IPS DF 4.7 (cell line): ENCODE data around the gene B4GALNT1.

ENCODE experiments used
- DNase-seq: peaks from one replicate; pipeline ENCODE4 v3.0.0-alpha.2; 2013; ENCODE audit warnings: low spot score; ENCODE audit errors: extremely low read depth

The B4GALNT1 gene

GRCh38 chr12:57586832-57587429 lies 46.1 kb downstream of the B4GALNT1 start:
- no peak for DNase-seq

- no peak for DNase-seq
These were observed 46.9 kb downstream of the B4GALNT1 start for GRCh38 chr12:57586128-57586527.

GRCh38 chr12:57585156-57585555 lies 47.8 kb downstream of the B4GALNT1 start:
- no peak for DNase-seq

- no peak for DNase-seq
These were observed 48.3 kb downstream of the B4GALNT1 start for GRCh38 chr12:57584690-57585089.

GRCh38 chr12:57584050-57584449 lies 49.0 kb downstream of the B4GALNT1 start:
- no peak for DNase-seq

GRCh38 chr12:57583008-57583831 lies 49.8 kb downstream of the B4GALNT1 start:
- peak; percentile 78 for DNase-seq

GRCh38 chr12:57582440-57582839 lies 50.6 kb downstream of the B4GALNT1 start:
- no peak for DNase-seq

- DNase-seq: no peak
These were observed 51.2 kb downstream of the B4GALNT1 start for GRCh38 chr12:57581802-57582201.

GRCh38 chr12:57580466-57580795 lies 52.6 kb downstream of the B4GALNT1 start:
- DNase-seq: no peak

GRCh38 chr12:57579677-57580465 lies 53.1 kb downstream of the B4GALNT1 start:
- DNase-seq: no peak

GRCh38 chr12:57579011-57579410 lies 54.0 kb downstream of the B4GALNT1 start:
- no peak for DNase-seq

- no peak for DNase-seq
These were observed 54.8 kb downstream of the B4GALNT1 start for GRCh38 chr12:57577981-57578758.

- DNase-seq: no peak
These were observed 56.3 kb downstream of the B4GALNT1 start for GRCh38 chr12:57576613-57577160.
